Mucosa of descending colon (tissue), 3 donors: ENCODE results near the gene ABHD2. TPM values are rescaled to one million over a fixed set of nuclear protein-coding genes. Genes with fewer than 3 reads are reported as not detected.
A peak's percentile ranks its signal among the peaks of the same experiment; 100 is the strongest.
"Not testable (repeated sequence)": the region's sequence is repeated elsewhere in the genome, so short reads cannot be mapped to it uniquely, and the experiment has no call there.

ENCODE experiments used
- ATAC-seq: fragments of 200-7000 bp; cut with Tn5 transposase; one replicate; pipeline ENCODE4 v1.9.1; 2020; ENCODE audit warnings: mild to moderate bottlenecking, moderate library complexity
- DNase-seq, 3 donors: peaks; one replicate each; pipeline ENCODE4 v3.0.0-alpha.2; 2020
- H3K36me3 ChIP-seq: fragments of 200-600 bp; one replicate; pipeline ENCODE4 v1.8.0; 2021; ENCODE audit warnings: low read depth, mild to moderate bottlenecking
- H3K4me1 ChIP-seq: fragments of 200-600 bp; one replicate; pipeline ENCODE4 v1.8.0; 2021; ENCODE audit warnings: low read depth, mild to moderate bottlenecking
- H3K4me3 ChIP-seq: fragments of 200-600 bp; one replicate; pipeline ENCODE4 v1.8.0; 2021; ENCODE audit warnings: mild to moderate bottlenecking
- H3K9me3 ChIP-seq: fragments of 200-600 bp; one replicate; pipeline ENCODE4 v1.8.0; 2021; ENCODE audit warnings: mild to moderate bottlenecking
- CTCF ChIP-seq: fragments of 200-600 bp; IDR thresholded peaks from one replicate; pipeline ENCODE4 v1.8.0; 2022; ENCODE audit warnings: antibody characterized with exemption, mild to moderate bottlenecking
- intact Hi-C, 2 donors: fragments of 100-400 bp; cut with DNase I in 1 of 2; cut with micrococcal nuclease in 1 of 2; formaldehyde crosslinking; loops; one replicate each; pipeline versions ENCODE4 v1.11.0 to v1.11.1; 2022; cut with DNase I, micrococcal nuclease
- long read RNA-seq, 2 donors: library from polyadenylated mRNA; unstranded; transcript quantifications; one replicate each; pipeline ENCODE4 v2.0.0, GENCODE V29; 2019 to 2021
- total RNA-seq, 3 donors: library from RNA; stranded (reverse); fragmentation: NEBNext Ultra II Directional in 2 of 3; extraction: Animal tissue kit (Norgen Biotek cat#: 25700) in 2 of 3; gene quantifications; one replicate each; pipeline versions ENCODE4 v1.2.1 to v1.2.4, GENCODE V29; 2021 to 2023
- donor health status: DM: no; HTN: no; CAD: no; lungs with moderate emphysema.
- donor health status: DM: no; HTN: no; CAD: no.
- donor health status: DM: no; HTN: yes; CAD: no.

ABHD2 gene, protein sequence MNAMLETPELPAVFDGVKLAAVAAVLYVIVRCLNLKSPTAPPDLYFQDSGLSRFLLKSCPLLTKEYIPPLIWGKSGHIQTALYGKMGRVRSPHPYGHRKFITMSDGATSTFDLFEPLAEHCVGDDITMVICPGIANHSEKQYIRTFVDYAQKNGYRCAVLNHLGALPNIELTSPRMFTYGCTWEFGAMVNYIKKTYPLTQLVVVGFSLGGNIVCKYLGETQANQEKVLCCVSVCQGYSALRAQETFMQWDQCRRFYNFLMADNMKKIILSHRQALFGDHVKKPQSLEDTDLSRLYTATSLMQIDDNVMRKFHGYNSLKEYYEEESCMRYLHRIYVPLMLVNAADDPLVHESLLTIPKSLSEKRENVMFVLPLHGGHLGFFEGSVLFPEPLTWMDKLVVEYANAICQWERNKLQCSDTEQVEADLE
- 100 to 1,000 TPM in 1 of 3 donors, 10 to 100 TPM in 2; 82.2 to 156 (median 92.7) TPM for total RNA-seq
- long read RNA-seq, donor 1, full-length matches to known transcripts: 11 of 20 reads
- long read RNA-seq, donor 1, partial matches to known transcripts: 1 of 20 reads
- long read RNA-seq, donor 1, other reads (novel, unspliced or antisense): 8 of 20 reads
- long read RNA-seq, donor 2, full-length matches to known transcripts: 11 of 21 reads
- long read RNA-seq, donor 2, partial matches to known transcripts: 2 of 21 reads
- long read RNA-seq, donor 2, other reads (novel, unspliced or antisense): 8 of 21 reads

- intact Hi-C loops: no loop called here
- ATAC-seq (peak; percentile 93), DNase-seq (peak; percentile 99 to 100 (median 100))
- peaks cover 11% of the 10 kb centered on the region for H3K4me1 ChIP-seq
- TF ChIP-seq CTCF: peak; percentile 22
- peak within 1 kb of the TSS; percentile 82 for H3K4me3 ChIP-seq
- H3K36me3 ChIP-seq: no peaks in the 10 kb centered on the region
- H3K9me3 ChIP-seq: no peaks in the 10 kb centered on the region
Measured at GRCh38 chr15:89087830-89088604, at the start of gene ABHD2. TSS of gene ABHD2 (plus strand) at chr15:89088456. CDS start at chr15:89116328, 27,872 bp downstream.

- H3K4me1 ChIP-seq: no peaks in the 10 kb centered on the region
- no peaks in the 10 kb centered on the region for H3K9me3 ChIP-seq
- ATAC-seq: no peak
- H3K4me3 ChIP-seq: no peak overlapping the region
- TF ChIP-seq CTCF: no peak
- no peak for DNase-seq
- intact Hi-C loops: no loop called here
- no peaks in the 10 kb centered on the region for H3K36me3 ChIP-seq
Measured at GRCh38 chr15:89039142-89039541, 49.1 kb upstream of the ABHD2 start.

- ATAC-seq: no peak
- no peaks in the 10 kb centered on the region for H3K4me1 ChIP-seq
Measured at GRCh38 chr15:89041507-89041906, 46.7 kb upstream of the ABHD2 start.

DNA sequence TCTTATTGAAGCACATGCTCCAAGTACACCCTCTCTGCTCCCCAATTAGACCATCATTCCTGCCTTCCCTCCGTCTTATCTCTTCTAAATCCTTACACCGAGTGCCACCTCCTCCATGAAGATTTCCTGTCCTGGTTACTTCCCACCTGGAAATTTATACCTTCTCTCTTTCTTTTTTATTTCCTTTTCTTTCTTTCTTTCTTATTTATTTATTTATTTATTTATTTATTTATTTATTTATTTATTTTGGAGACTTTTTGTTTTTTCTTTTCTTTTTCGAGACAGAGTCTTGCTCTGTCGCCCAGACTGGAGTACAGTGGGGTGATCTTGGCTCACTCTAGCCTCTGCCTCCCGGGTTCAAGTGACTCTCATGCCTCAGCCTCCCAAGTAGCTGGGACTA lies 45.9 kb upstream of the ABHD2 start:
- H3K4me3 ChIP-seq: no peak overlapping the region
- H3K36me3 ChIP-seq: no peaks in the 10 kb centered on the region
- intact Hi-C loops: no loop called here
- no peaks in the 10 kb centered on the region for H3K4me1 ChIP-seq
- ATAC-seq: no peak
- no peak for TF ChIP-seq CTCF
- no peaks in the 10 kb centered on the region for H3K9me3 ChIP-seq
- no peak for DNase-seq

More at GRCh38 chr15:89041507-89041906, 46.7 kb upstream of the ABHD2 start:
- no peak for DNase-seq
- no peaks in the 10 kb centered on the region for H3K36me3 ChIP-seq
- H3K9me3 ChIP-seq: no peaks in the 10 kb centered on the region
- H3K4me3 ChIP-seq: no peak overlapping the region
- intact Hi-C loops: no loop called here
- no peak for TF ChIP-seq CTCF

GRCh38 chr15:89043031-89044002 lies 44.9 kb upstream of the ABHD2 start:
- no peak for TF ChIP-seq CTCF
- Histone ChIP-seq H3K4me1 (no peaks in the 10 kb centered on the region), H3K9me3 (no peaks in the 10 kb centered on the region), H3K4me3 (no peak overlapping the region), H3K36me3 (no peaks in the 10 kb centered on the region)
- intact Hi-C loops: no loop called here
- DNase-seq: no peak
- ATAC-seq: no peak

- not testable (repeated sequence) for H3K36me3 ChIP-seq, H3K4me3 ChIP-seq
Measured at GRCh38 chr15:89049016-89049666, 39.1 kb upstream of the ABHD2 start.

More at GRCh38 chr15:89049016-89049666, 39.1 kb upstream of the ABHD2 start:
- DNase-seq, H3K9me3 ChIP-seq, intact Hi-C loops, ATAC-seq, H3K4me1 ChIP-seq: not testable (repeated sequence)
